IPS DF 6.9 (cell line): Measurements from ENCODE around the gene SERPINA10.
A peak's percentile ranks its signal among the peaks of the same experiment; 100 is the strongest.

Experiments
- DNase-seq: peaks from one replicate; pipeline ENCODE4 v3.0.0-alpha.2; 2013; ENCODE audit warnings: low read depth, low spot score
- H3K27ac ChIP-seq: one replicate; pipeline ENCODE4 v1.5.1; 2013; ENCODE audit warnings: low read length, control low read depth
- H3K27me3 ChIP-seq: 2 replicates; pipeline ENCODE4 v1.6.1; 2013; ENCODE audit warnings: mild to moderate bottlenecking, low read length; ENCODE audit not compliant: control insufficient read depth, insufficient read depth
- H3K36me3 ChIP-seq: 2 replicates; pipeline ENCODE4 v1.6.1; 2013; ENCODE audit warnings: low read length; ENCODE audit not compliant: control insufficient read depth, insufficient read depth
- H3K4me1 ChIP-seq: 2 replicates; pipeline ENCODE4 v1.6.1; 2013; ENCODE audit warnings: low read length; ENCODE audit not compliant: control insufficient read depth, insufficient read depth
- H3K4me3 ChIP-seq: 2 replicates; pipeline ENCODE4 v1.5.1; 2013; ENCODE audit warnings: mild to moderate bottlenecking, low read length
- H3K9me3 ChIP-seq: 2 replicates; pipeline ENCODE4 v1.6.1; 2013; ENCODE audit warnings: low read length, inconsistent platforms; ENCODE audit not compliant: control insufficient read depth, insufficient read depth
- WGBS: extraction: QIAGEN DNeasy Blood & Tissue Kit; methylation state at CpG from one replicate; pipeline ENCODE4 v1.1.7; 2013; ENCODE audit warnings: mixed read lengths, missing lambda C conversion rate; ENCODE audit not compliant: insufficient read length, insufficient coverage; 5-methylcytosine and 5-hydroxymethylcytosine counted together

SERPINA10 gene

DNA sequence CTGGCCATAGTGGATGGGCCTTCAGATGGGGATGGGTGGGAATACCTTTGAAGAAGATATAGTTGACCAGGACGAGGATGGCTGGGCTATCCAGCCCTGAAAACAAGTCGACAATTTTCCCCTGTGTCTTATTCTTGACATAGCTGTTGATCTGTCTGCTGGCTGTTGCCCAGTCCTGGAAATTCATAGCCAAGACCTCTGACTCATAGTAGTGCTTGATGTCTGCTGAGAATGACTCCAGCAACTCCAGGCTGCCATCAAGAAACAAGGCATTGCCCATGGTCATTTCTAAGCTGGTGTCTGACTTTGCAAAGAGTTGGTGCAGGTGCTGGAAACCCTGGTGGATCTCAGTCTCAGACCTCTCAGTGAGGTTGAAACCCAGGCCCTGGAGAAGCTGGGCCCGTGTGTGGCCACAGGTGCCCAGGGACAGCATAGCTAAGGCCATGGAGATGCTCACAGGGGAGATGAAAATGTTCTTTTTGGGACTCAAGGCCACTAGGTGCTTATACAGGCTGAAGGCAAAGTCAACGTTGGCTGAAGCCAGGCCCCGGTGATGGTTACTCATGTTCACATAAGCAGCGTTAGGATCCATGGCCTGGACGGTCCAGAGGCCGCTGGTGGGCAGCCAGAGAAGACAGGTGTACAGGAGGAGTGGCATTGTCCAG is 21.1 kb upstream of the SERPINA10 start:
- Histone ChIP-seq H3K4me3 (no peak overlapping the region), H3K27ac (no peak overlapping the region), H3K36me3 (no peaks in the 10 kb centered on the region), H3K4me1 (no peaks in the 10 kb centered on the region), H3K9me3 (no peaks in the 10 kb centered on the region), H3K27me3 (no peaks in the 10 kb centered on the region)
- DNase-seq: no peak
- no CpG with 5 or more reads among the region's 8 CpGs for WGBS

DNA sequence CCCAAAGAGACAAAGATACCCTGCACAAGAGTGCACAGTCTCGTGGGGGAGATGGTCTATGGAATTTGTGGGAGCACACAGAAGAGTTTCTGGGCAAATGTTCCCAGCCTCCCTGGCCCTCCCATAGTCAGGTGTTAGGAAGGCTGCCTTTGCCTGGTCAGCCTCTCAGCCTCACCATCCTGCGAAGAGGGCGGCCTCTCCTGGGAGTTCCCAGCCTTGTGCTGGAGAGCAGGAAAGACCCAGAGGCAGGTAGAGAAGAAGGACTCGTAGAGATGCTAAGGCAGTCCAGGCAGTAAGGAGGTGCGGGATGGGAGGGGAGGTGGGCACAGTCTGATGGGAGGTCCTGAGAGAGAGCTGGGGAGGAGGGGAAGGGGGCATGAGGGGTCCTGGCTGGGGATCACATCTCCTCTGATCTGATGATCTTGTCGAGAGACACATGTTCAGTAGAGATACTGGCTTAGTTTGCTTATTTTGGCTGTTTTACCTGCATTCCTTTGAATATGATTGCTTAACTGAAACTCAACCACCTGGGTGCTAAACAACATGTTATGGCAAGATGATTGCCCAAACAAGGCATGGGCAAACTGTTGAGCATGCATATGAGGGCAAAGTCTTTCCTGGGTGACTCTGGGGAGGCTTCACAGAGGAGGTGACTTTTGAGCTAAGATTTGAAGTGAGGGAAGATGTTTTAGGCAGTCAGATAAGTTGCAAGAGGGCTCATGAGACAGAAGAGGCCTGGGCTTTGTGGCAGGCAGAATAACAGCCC is 19.6 kb upstream of the SERPINA10 start:
- Histone ChIP-seq H3K27ac (no peak overlapping the region), H3K4me1 (no peaks in the 10 kb centered on the region)
- DNase-seq: no peak

DNA sequence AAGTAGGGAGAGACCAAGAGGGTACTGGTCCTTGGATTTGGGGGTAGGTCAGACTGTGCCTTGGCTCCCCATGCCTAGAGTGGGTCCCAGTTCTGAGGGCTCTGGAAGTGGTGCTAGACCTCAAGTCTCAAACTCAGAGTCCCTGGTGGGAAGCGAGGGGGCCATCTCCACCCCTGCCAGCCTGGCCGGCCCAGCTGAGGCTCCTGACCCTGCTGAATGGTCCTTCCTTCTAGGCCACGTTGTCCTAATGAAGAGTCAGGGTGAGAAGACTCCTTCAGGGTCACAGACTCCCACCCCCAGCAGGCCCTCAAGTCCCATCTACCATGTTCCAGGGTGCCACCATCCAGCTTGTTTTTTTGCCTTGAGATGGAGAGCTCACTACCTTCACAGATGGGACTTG is 17.2 kb upstream of the SERPINA10 start:
- H3K36me3 ChIP-seq: no peaks in the 10 kb centered on the region
- no peak overlapping the region for H3K4me3 ChIP-seq
- no peaks in the 10 kb centered on the region for H3K27me3 ChIP-seq
- H3K9me3 ChIP-seq: no peaks in the 10 kb centered on the region
- no CpG with 5 or more reads among the region's 3 CpGs for WGBS
- H3K27ac ChIP-seq: no peak overlapping the region
- no peaks in the 10 kb centered on the region for H3K4me1 ChIP-seq
- no peak for DNase-seq

More for the DNA sequence above, 19.6 kb upstream of the SERPINA10 start:
- H3K27me3 ChIP-seq: no peaks in the 10 kb centered on the region
- WGBS: no CpG with 5 or more reads among the region's 6 CpGs
- no peak overlapping the region for H3K4me3 ChIP-seq
- H3K9me3 ChIP-seq: no peaks in the 10 kb centered on the region
- H3K36me3 ChIP-seq: no peaks in the 10 kb centered on the region

DNA sequence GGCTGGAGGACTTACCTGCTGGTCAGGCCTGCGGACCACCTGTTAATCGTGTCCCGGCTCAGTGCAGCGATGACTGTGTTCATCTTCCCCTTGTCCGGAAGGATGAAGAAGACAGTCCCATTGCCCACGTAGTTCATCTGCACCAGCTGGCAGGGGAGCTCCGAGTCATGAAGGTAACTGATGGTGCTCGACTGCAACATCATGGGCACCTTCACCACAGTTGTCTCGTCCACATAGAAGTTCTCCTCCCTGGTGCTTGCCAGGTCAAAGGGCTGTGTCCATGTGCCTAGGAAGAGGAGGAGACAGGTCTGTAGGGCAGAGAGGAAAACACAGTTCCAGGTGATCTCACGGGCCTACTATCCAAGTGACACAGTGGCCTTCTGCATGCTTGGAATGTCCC is 16.7 kb upstream of the SERPINA10 start:
- Histone ChIP-seq H3K27ac (no peak overlapping the region), H3K27me3 (no peaks in the 10 kb centered on the region), H3K9me3 (no peaks in the 10 kb centered on the region), H3K36me3 (no peaks in the 10 kb centered on the region), H3K4me1 (no peaks in the 10 kb centered on the region), H3K4me3 (no peak overlapping the region)
- WGBS: no CpG with 5 or more reads among the region's 10 CpGs
- DNase-seq: no peak

DNA sequence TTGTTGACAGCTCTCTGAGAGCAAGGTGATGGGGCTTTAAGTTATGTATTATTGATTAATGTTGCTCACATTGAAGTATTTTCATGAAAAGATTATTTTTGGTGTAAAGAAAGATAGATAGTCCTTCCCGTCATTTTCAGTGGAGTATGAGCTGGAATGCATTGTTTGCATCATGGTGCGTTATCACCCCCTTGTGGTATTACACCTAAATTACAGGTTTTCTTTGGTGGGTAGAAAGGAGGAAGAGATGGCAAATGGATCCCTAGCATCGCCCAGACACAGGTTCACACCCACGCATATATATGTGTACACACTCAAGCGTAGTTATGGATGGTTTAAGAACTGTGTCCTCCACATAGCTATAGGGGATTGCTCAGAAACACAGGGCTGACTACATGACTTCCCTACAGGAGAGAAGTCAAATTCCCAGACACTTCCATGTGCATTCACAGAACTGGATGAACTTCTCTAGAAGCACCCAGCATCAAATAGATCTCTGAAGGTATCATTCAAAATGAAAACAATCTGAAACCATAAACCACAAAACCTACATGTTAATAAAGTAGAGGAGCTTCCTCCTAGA is 14.4 kb upstream of the SERPINA10 start:
- H3K9me3 ChIP-seq: no peaks in the 10 kb centered on the region
- DNase-seq: peak; percentile 35
- no peak overlapping the region for H3K4me3 ChIP-seq
- no peak overlapping the region for H3K27ac ChIP-seq
- H3K27me3 ChIP-seq: no peaks in the 10 kb centered on the region
- no peaks in the 10 kb centered on the region for H3K4me1 ChIP-seq
- H3K36me3 ChIP-seq: no peaks in the 10 kb centered on the region
- WGBS: no CpG with 5 or more reads among the region's 5 CpGs

DNA sequence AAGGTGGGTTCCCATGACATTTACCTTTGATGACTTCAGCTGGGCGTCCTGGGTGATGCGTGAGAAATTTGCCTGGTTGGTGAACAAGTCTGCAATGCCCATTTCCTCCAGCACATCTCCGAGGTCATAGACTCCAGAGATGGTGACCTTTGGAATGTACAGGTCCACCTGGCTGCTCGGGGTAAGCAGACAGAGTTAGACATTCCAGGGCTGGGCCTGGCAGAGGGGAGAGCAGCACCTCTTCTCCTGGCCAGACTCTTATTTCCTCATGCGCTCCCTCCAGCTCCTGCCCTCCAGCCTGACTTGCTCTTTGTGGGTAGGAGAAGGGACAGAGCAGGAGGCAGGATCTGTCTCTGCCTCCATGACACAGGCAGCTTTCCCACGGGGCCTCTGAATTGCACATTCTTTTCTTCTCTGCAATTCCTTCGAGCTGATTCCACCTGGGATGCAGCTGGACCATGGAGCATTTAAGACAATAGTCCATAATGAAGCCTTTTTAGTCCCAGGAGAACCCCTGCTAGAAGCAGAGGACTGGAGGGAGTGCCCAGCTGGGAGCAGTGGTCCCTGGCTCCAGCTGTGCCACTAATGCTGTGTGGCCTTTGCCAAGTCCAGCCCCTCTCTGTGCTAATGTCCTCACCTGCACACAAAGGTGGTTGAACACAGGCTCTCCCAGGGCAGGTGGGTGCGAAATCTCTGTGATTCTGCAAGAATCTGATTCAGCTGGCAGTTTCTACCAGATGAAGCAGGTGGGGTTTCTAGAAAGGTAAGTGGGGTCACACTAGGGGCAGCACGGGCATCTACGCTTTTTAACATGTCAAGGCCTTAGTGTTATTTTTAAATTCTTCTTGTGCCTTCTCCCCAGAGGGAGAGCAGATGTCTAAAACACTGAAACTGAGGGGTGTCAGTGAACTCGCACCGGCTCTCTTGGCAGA is 13.2 kb upstream of the SERPINA10 start:
- Histone ChIP-seq H3K27me3 (no peaks in the 10 kb centered on the region), H3K4me3 (no peak overlapping the region), H3K4me1 (no peaks in the 10 kb centered on the region), H3K9me3 (no peaks in the 10 kb centered on the region), H3K27ac (no peak overlapping the region), H3K36me3 (no peaks in the 10 kb centered on the region)
- no peak for DNase-seq
- WGBS: no CpG with 5 or more reads among the region's 12 CpGs

DNA sequence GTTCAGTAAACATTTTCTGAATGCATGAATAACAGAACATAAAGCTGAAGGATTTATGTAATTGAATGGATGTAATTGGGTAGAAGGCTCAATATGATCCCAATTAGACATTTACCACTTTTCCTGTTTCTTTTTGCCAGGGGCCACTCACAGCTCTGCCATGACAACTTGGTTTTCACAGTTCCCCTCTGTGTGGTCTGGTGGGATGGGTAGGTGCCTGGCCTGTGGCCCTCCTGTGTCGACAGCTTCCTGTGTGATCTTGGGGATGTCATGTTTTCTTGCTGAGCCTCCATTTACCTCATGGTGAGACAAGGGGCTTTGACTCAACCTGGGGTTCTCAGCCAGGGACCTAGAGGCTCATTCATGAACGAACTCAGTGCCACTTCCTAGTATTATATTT is 12.6 kb upstream of the SERPINA10 start:
- Histone ChIP-seq H3K4me3 (no peak overlapping the region), H3K4me1 (no peaks in the 10 kb centered on the region), H3K9me3 (no peaks in the 10 kb centered on the region), H3K36me3 (no peaks in the 10 kb centered on the region), H3K27ac (no peak overlapping the region), H3K27me3 (no peaks in the 10 kb centered on the region)
- no peak for DNase-seq
- no CpG with 5 or more reads among the region's 2 CpGs for WGBS

DNA sequence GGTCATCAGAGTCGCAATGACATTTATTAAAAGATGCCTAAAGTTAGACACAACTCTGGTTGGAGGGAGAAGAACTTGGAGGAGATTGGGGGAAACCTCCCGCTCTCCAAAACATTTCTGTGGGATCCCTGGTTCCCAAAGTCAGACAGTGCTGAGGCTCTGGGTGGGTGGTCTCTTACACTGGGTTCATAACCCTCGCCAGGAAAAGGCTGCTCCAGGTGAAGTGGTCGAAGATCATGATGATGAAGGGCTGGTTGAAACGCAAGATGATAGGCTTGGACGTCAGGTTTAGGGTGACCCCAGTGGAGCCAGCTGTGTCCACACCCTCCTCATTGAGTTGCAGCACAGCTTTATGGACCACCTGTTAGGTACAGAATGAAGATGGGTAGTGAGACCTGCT is 11.2 kb upstream of the SERPINA10 start:
- no peaks in the 10 kb centered on the region for H3K4me1 ChIP-seq
- no CpG with 5 or more reads among the region's 6 CpGs for whole genome bisulfite sequencing
- no peak overlapping the region for H3K27ac ChIP-seq
- DNase-seq: no peak
- H3K4me3 ChIP-seq: no peak overlapping the region
- H3K27me3 ChIP-seq: no peaks in the 10 kb centered on the region
- no peaks in the 10 kb centered on the region for H3K36me3 ChIP-seq
- no peaks in the 10 kb centered on the region for H3K9me3 ChIP-seq

DNA sequence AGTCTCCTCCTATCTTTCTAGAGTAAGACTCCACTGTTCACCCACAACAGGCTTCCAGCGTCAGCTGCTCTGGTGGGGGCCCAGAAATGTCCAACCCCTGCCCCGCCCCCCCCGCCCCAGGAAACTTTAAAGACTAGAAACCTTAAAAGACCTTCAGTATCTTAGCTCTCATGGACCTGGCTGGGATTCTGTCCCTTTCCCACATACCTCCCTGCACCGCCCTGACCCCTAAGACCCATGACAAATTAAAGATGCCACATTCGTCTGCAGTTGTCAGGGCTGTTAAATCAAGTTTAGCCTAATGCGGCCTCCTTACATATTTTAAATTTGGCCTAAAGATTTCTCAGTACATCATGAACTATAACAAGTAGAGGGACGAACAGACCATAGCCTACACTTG is 10.0 kb upstream of the SERPINA10 start:
- H3K27ac ChIP-seq: no peak overlapping the region
- H3K4me1 ChIP-seq: no peaks in the 10 kb centered on the region
- no CpG with 5 or more reads among the region's 7 CpGs for WGBS
- no peaks in the 10 kb centered on the region for H3K36me3 ChIP-seq
- H3K4me3 ChIP-seq: no peak overlapping the region
- no peaks in the 10 kb centered on the region for H3K9me3 ChIP-seq
- no peak for DNase-seq
- no peaks in the 10 kb centered on the region for H3K27me3 ChIP-seq

DNA sequence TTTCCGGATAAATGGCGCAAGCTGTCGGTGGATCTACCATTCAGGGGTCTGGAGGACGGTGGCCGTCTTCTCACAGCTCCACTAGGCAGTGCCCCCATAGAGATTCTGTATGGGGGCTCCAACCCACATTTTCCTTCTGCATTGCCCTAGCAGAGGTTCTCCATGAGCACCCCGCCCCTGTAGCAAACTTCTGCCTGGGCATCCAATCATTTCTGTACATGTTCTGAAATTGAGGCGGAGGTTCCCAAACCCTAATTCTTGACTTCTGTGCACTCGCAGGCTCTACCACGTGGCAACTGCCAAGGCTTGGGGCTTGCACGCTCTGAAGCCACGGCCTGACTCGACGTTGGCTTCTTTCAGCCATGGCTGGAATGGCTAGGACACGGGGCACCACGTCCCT is 5.1 kb upstream of the SERPINA10 start:
- Histone ChIP-seq H3K27ac (no peak overlapping the region), H3K36me3 (no peaks in the 10 kb centered on the region), H3K9me3 (no peaks in the 10 kb centered on the region), H3K4me3 (no peak overlapping the region), H3K4me1 (no peaks in the 10 kb centered on the region), H3K27me3 (no peaks in the 10 kb centered on the region)
- no peak for DNase-seq
- no CpG with 5 or more reads among the region's 15 CpGs for WGBS
